ENCODE measurements around the gene CCNO. TPM values are rescaled to one million over a fixed set of nuclear protein-coding genes. Genes with fewer than 3 reads are reported as not detected.

The CCNO gene
- total and polyA plus RNA-seq, 2 of the 8 experiments (the other 6 are each of a cell fraction or from before 2014, with no cell fraction given), result 0.14 to 0.41 TPM

DNA sequence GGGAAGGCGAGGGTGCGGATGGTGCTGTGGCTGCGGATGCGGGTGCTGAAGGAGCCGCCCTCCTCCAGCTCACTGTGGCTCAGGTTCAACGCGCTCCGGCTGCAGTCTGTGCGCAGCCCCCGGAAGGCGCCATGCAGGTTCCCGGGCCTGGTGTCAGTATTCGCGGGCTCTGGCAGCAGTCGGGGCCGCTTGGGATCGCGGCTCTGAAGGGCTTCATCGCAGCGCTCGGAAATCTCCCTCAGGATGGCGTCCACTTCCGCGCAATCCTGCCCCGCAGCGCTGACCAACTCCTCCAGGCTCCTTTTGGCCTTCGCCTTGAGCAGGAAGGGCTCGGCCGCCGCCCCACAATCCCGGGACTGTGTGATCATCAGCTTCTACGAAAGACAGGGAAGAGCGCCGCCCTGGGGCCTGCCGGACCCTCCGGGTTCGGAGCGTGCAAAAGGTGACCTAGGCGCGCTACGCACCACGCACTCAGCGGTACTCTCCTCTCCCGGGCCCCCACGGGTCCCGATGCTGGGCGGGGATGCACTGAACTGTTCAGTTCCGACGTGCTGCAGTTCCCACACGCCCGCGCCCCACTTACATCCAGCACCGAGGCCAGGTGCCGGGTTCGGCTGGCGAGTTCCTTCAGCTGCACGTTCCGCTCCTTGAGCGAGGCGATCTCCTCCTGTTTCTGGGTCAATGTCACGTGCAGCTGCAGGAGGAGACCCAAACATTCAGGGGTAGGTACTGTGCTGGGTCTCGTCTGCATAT lies 12.8 kb downstream of the CCNO start (continued):
- no peak for TF ChIP-seq ATF2 (IDR thresholded peaks at IDR 0.05; ENCODE audit: low read length)
- TF ChIP-seq TBP (IDR thresholded peaks at IDR 0.05; ENCODE audit: low read depth, low read length), result peak; percentile 27; the same call in 1 of the 2 replicates
- TF ChIP-seq FOSL1 (IDR thresholded peaks at IDR 0.05; ENCODE audit: insufficient read depth, low read depth, low read length), result no peak
- TF ChIP-seq BACH1 (IDR thresholded peaks at IDR 0.05; ENCODE audit: low read length), result no peak
- TF ChIP-seq SIN3A (conservative IDR thresholded peaks at IDR 0.05 in 1 of 2, IDR thresholded peaks at IDR 0.05 in 1 of 2; ENCODE audit: low read depth in 1 of 2, low read length in 2 of 2), result no peak
- TF ChIP-seq SIRT6 (IDR thresholded peaks at IDR 0.05; ENCODE audit: low read length), result no peak
- TF ChIP-seq, protein P1, sequence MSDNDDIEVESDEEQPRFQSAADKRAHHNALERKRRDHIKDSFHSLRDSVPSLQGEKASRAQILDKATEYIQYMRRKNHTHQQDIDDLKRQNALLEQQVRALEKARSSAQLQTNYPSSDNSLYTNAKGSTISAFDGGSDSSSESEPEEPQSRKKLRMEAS (IDR thresholded peaks at IDR 0.05), result peak; percentile 90
- no peak for TF ChIP-seq CHD1 (IDR thresholded peaks at IDR 0.05; ENCODE audit: low read depth, low read length)
- no peak for TF ChIP-seq NRF1 (IDR thresholded peaks at IDR 0.05; ENCODE audit: low read depth, low read length)
- TF ChIP-seq, protein P2, sequence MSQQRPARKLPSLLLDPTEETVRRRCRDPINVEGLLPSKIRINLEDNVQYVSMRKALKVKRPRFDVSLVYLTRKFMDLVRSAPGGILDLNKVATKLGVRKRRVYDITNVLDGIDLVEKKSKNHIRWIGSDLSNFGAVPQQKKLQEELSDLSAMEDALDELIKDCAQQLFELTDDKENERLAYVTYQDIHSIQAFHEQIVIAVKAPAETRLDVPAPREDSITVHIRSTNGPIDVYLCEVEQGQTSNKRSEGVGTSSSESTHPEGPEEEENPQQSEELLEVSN (IDR thresholded peaks at IDR 0.05), result peak; percentile 81
- no peak for TF ChIP-seq TAF7 (optimal IDR thresholded peaks at IDR 0.05; ENCODE audit: borderline replicate concordance, low read depth, low read length)
- TF ChIP-seq KDM1A (IDR thresholded peaks at IDR 0.05; ENCODE audit: borderline replicate concordance, low read length), result no peak
- peak; percentile 86 for TF ChIP-seq EZH2 (IDR thresholded peaks at IDR 0.05; ENCODE audit: low read depth, low read length, severe bottlenecking)
- no peak for TF ChIP-seq RXRA (IDR thresholded peaks at IDR 0.05; ENCODE audit: insufficient read depth, low read depth, low read length)
